ENCODE results near the gene DMXL1. TPM values are rescaled to one million over a fixed set of nuclear protein-coding genes. Genes with fewer than 3 reads are reported as not detected.

Gene DMXL1
- total and polyA plus RNA-seq, 8 donors = 37.5 to 48.3 (median 42.4) TPM

GRCh38 chr5:119200795-119201194 lies 129.9 kb downstream of the DMXL1 start:
- DNase-seq (no peak), ATAC-seq (no peak)
- intact Hi-C loops (cut with DNase I) = no loop called here
- no peaks in the 10 kb centered on the region for H3K27me3 ChIP-seq
- peaks cover 4 to 60% of the 10 kb centered on the region in 2 donors for H3K36me3 ChIP-seq
- TF ChIP-seq CTCF (IDR thresholded peaks at IDR 0.05) = no peak
- H3K4me3 ChIP-seq = no peak overlapping the region
- H3K4me1 ChIP-seq = no peaks in the 10 kb centered on the region
- no peaks in the 10 kb centered on the region for H3K9me3 ChIP-seq
- H3K27ac ChIP-seq = no peak overlapping the region

- no peaks in the 10 kb centered on the region for H3K9me3 ChIP-seq
- TF ChIP-seq CTCF (IDR thresholded peaks at IDR 0.05) = no peak
- H3K4me3 ChIP-seq = no peak overlapping the region
- no peak overlapping the region for H3K27ac ChIP-seq
- intact Hi-C loops (cut with DNase I) = no loop called here
- no peak for ATAC-seq
- DNase-seq = no peak
- no peaks in the 10 kb centered on the region for H3K27me3 ChIP-seq
- no peaks in the 10 kb centered on the region for H3K4me1 ChIP-seq
- H3K36me3 ChIP-seq = peaks cover 0 to 35% of the 10 kb centered on the region in 2 donors
Measured at GRCh38 chr5:119207105-119207504, 136.2 kb downstream of the DMXL1 start.

GRCh38 chr5:119212026-119212425 lies 141.1 kb downstream of the DMXL1 start:
- no peak overlapping the region for H3K27ac ChIP-seq
- intact Hi-C loops (cut with DNase I) = no loop called here
- no peak for ATAC-seq

GRCh38 chr5:119212676-119213075 lies 141.8 kb downstream of the DMXL1 start:
- intact Hi-C loops (cut with DNase I) = no loop called here
- no peak for DNase-seq
- no peak overlapping the region for H3K27ac ChIP-seq
- TF ChIP-seq CTCF (IDR thresholded peaks at IDR 0.05) = no peak
- H3K4me1 ChIP-seq = no peaks in the 10 kb centered on the region
- H3K4me3 ChIP-seq = no peak overlapping the region
- ATAC-seq = no peak
- H3K9me3 ChIP-seq = no peaks in the 10 kb centered on the region
- H3K36me3 ChIP-seq = peaks cover 0 to 16% of the 10 kb centered on the region in 2 donors
- H3K27me3 ChIP-seq = no peaks in the 10 kb centered on the region

More at GRCh38 chr5:119212026-119212425, 141.1 kb downstream of the DMXL1 start:
- peaks cover 0 to 16% of the 10 kb centered on the region in 2 donors for H3K36me3 ChIP-seq
- no peaks in the 10 kb centered on the region for H3K27me3 ChIP-seq
- no peak overlapping the region for H3K4me3 ChIP-seq
- H3K9me3 ChIP-seq = no peaks in the 10 kb centered on the region
- H3K4me1 ChIP-seq = no peaks in the 10 kb centered on the region
- no peak for DNase-seq
- TF ChIP-seq CTCF (IDR thresholded peaks at IDR 0.05) = no peak

- ATAC-seq = no peak
- Histone ChIP-seq H3K4me3 (no peak overlapping the region), H3K4me1 (no peaks in the 10 kb centered on the region), H3K27ac (no peak overlapping the region), H3K9me3 (no peaks in the 10 kb centered on the region), H3K27me3 (no peaks in the 10 kb centered on the region), H3K36me3 (peaks cover 0 to 34% of the 10 kb centered on the region in 2 donors)
- DNase-seq = no peak
- no peak for TF ChIP-seq CTCF (IDR thresholded peaks at IDR 0.05)
- intact Hi-C loops (cut with DNase I) = no loop called here
Measured at GRCh38 chr5:119217183-119217582, 146.3 kb downstream of the DMXL1 start.
